SK-N-SH (cell line): ENCODE measurements around the gene PCGF1. TPM values are rescaled to one million over a fixed set of nuclear protein-coding genes. Genes with fewer than 3 reads are reported as not detected.

Experiments
- CTCF ChIA-PET: fragments of 300-600, 350-600 bp; formaldehyde crosslinking; extraction: SDS; loops from one replicate; lab custom pipeline; 2021; lab: Yijun Ruan, JAX
- POLR2A ChIA-PET: fragments of 350-600 bp; sonication (Branson Sonifier 250); formaldehyde crosslinking; extraction: SDS; loops from one replicate; lab custom pipeline; 2020; ENCODE audit warnings: antibody characterized with exemption, inconsistent platforms; lab: Yijun Ruan, JAX
- DNase-seq: peaks from one replicate; pipeline ENCODE4 v3.0.0; 2012
- H2AFZ ChIP-seq: fragments of 200-600 bp; sonication (generic); 2 replicates; pipeline ENCODE4 v1.8.1; 2016; ENCODE audit warnings: antibody characterized with exemption, mild to moderate bottlenecking, low read depth
- H3F3A ChIP-seq: fragments of 200-600 bp; sonication (generic); replicated peaks from 2 replicates; pipeline ENCODE3; 2016; ENCODE audit warnings: antibody characterized with exemption, mild to moderate bottlenecking; ENCODE audit not compliant: insufficient read depth
- H3K27ac ChIP-seq, 2 experiments: fragments of 200-500 bp in 1 of 2; fragments of 200-600 bp in 1 of 2; sonication (Bioruptor generic) in 1 of 2; sonication (generic), shearing (Covaris generic) in 1 of 2; 2 replicates each; pipeline versions ENCODE4 v1.5.1 to v1.6.1; 2014 to 2016; ENCODE audit warnings: low read depth in 2 of 2, inconsistent platforms in 1 of 2, low read length in 1 of 2, mild to moderate bottlenecking in 1 of 2, mixed read lengths in 1 of 2
- H3K27me3 ChIP-seq: fragments of 200-600 bp; sonication (generic), shearing (Covaris generic); 2 replicates; pipeline ENCODE4 v1.6.1; 2016; ENCODE audit warnings: mixed run types; ENCODE audit not compliant: insufficient read depth
- H3K36me3 ChIP-seq, 2 experiments: fragments of 200-500 bp in 1 of 2; fragments of 200-600 bp in 1 of 2; sonication (Bioruptor generic) in 1 of 2; sonication (generic) in 1 of 2; replicated peaks in 1 of 2; 2 replicates each; pipeline versions ENCODE3 to v1.5.1; 2014 to 2016; ENCODE audit warnings: low read length in 1 of 2, mild to moderate bottlenecking in 1 of 2; ENCODE audit not compliant: insufficient read depth in 2 of 2, control insufficient read depth in 1 of 2
- H3K4me1 ChIP-seq, 2 experiments: fragments of 200-500 bp in 1 of 2; fragments of 200-600 bp in 1 of 2; sonication (Bioruptor generic) in 1 of 2; sonication (generic), shearing (Covaris generic) in 1 of 2; 2 replicates each; pipeline versions ENCODE4 v1.5.1 to v1.6.1; 2014 to 2016; ENCODE audit warnings: low read depth in 1 of 2, low read length in 1 of 2, mixed run types in 1 of 2; ENCODE audit not compliant: insufficient read depth in 2 of 2, control insufficient read depth in 1 of 2
- H3K4me2 ChIP-seq: fragments of 200-600 bp; sonication (generic), shearing (Covaris generic); 2 replicates; pipeline ENCODE4 v1.6.1; 2017; ENCODE audit warnings: mixed run types
- H3K4me3 ChIP-seq, 2 experiments: fragments of 200-500 bp in 1 of 2; fragments of 200-600 bp in 1 of 2; sonication (Bioruptor generic) in 1 of 2; sonication (generic), shearing (Covaris generic) in 1 of 2; 2 replicates each; pipeline versions ENCODE4 v1.5.1 to v1.8.1; 2014 to 2016; ENCODE audit warnings: low read depth in 2 of 2, inconsistent platforms in 1 of 2, low read length in 1 of 2, mild to moderate bottlenecking in 1 of 2, mixed read lengths in 1 of 2, moderate library complexity in 1 of 2
- H3K79me2 ChIP-seq: fragments of 200-600 bp; sonication (generic); 2 replicates; pipeline ENCODE4 v1.8.1; 2017; ENCODE audit warnings: mild to moderate bottlenecking; ENCODE audit not compliant: insufficient read depth
- H3K9ac ChIP-seq: fragments of 200-600 bp; sonication (generic); 2 replicates; pipeline ENCODE4 v1.6.1; 2017; ENCODE audit warnings: mixed run types
- H3K9me2 ChIP-seq: fragments of 200-600 bp; sonication (generic); 2 replicates; pipeline ENCODE4 v1.6.1; 2017; ENCODE audit warnings: mixed run types
- H3K9me3 ChIP-seq: fragments of 200-600 bp; sonication (generic); 2 replicates; pipeline ENCODE4 v1.6.1; 2017; ENCODE audit warnings: mixed run types, mild to moderate bottlenecking, moderate library complexity
- H4K20me1 ChIP-seq: fragments of 200-600 bp; sonication (generic); 2 replicates; pipeline ENCODE4 v1.6.1; 2017; ENCODE audit warnings: mild to moderate bottlenecking, mixed run types; ENCODE audit not compliant: insufficient read depth
- CHD2 ChIP-seq: fragments of 150-350 bp; IDR thresholded peaks from 2 replicates; pipeline ENCODE4 v1.6.1; 2018; ENCODE audit warnings: low read length; ENCODE audit not compliant: partially characterized antibody
- ELF1 ChIP-seq: IDR thresholded peaks from 2 replicates; pipeline ENCODE4 v1.4.0; 2012
- FOSL2 ChIP-seq: IDR thresholded peaks from 2 replicates; pipeline ENCODE4 v1.4.0; 2012; ENCODE audit warnings: low read depth, mild to moderate bottlenecking, moderate library complexity, borderline replicate concordance
- FOXJ3 ChIP-seq: sonication (generic); formaldehyde crosslinking; IDR thresholded peaks from 2 replicates; pipeline ENCODE4 v1.5.1; 2020; ENCODE audit warnings: mild to moderate bottlenecking, missing genetic modification reagents
- FOXM1 ChIP-seq: IDR thresholded peaks from 2 replicates; pipeline ENCODE4 v1.4.0; 2012; ENCODE audit warnings: low read depth, mild to moderate bottlenecking
- GATA2 ChIP-seq: sonication (generic); formaldehyde crosslinking; IDR thresholded peaks from 2 replicates; pipeline ENCODE4 v1.5.0; 2020; ENCODE audit warnings: mild to moderate bottlenecking, missing genetic modification reagents
- MXI1 ChIP-seq: IDR thresholded peaks from 2 replicates; pipeline ENCODE4 v1.6.1; 2012; ENCODE audit warnings: mild to moderate bottlenecking, low read depth, low read length, improper control_type of control experiment
- POLR2AphosphoS5 ChIP-seq: IDR thresholded peaks from 2 replicates; pipeline ENCODE4 v1.6.1; 2012; ENCODE audit warnings: low read depth, low read length
- RAD21 ChIP-seq: IDR thresholded peaks from 2 replicates; pipeline ENCODE4 v1.6.1; 2012; ENCODE audit warnings: mild to moderate bottlenecking, low read length
- RCOR1 ChIP-seq: fragments of 150-350 bp; IDR thresholded peaks from 2 replicates; pipeline ENCODE4 v1.6.1; 2017; ENCODE audit warnings: antibody characterized with exemption, low read length
- RFX5 ChIP-seq: IDR thresholded peaks from 2 replicates; pipeline ENCODE4 v1.6.1; 2012; ENCODE audit warnings: mild to moderate bottlenecking, improper control_type of control experiment, low read length
- RXRA ChIP-seq: IDR thresholded peaks from 2 replicates; pipeline ENCODE4 v1.4.0; 2012; ENCODE audit warnings: low read depth, mild to moderate bottlenecking, borderline replicate concordance
- TCF12 ChIP-seq: IDR thresholded peaks from 2 replicates; pipeline ENCODE4 v1.4.0; 2012
- WGBS: methylation state at CpG from one replicate; pipeline ENCODE4 v1.1.6; 2017; ENCODE audit warnings: low lambda C conversion rate; 5-methylcytosine and 5-hydroxymethylcytosine counted together
- polyA plus RNA-seq, 3 experiments: library from polyadenylated mRNA; depleted of rRNA; stranded (reverse); fragments of >200 nt; gene quantifications; 2 replicates each; pipeline ENCODE4 v1.2.3, GENCODE V29; 2012
- TF ChIP-seq, protein P1 (sequence below): IDR thresholded peaks from 2 replicates; pipeline ENCODE4 v1.4.0; 2012; ENCODE audit warnings: low read depth
- TF ChIP-seq, protein P2 (sequence below): IDR thresholded peaks from 2 replicates; pipeline ENCODE4; 2012
- TF ChIP-seq, protein P3 (sequence below): IDR thresholded peaks from 2 replicates; pipeline ENCODE4 v1.4.0; 2012; ENCODE audit warnings: low read depth, borderline replicate concordance

PCGF1 gene
- polyA plus RNA-seq, 1 of the 3 experiments (the other 2 are of a cell fraction): 44.9 TPM

DNA sequence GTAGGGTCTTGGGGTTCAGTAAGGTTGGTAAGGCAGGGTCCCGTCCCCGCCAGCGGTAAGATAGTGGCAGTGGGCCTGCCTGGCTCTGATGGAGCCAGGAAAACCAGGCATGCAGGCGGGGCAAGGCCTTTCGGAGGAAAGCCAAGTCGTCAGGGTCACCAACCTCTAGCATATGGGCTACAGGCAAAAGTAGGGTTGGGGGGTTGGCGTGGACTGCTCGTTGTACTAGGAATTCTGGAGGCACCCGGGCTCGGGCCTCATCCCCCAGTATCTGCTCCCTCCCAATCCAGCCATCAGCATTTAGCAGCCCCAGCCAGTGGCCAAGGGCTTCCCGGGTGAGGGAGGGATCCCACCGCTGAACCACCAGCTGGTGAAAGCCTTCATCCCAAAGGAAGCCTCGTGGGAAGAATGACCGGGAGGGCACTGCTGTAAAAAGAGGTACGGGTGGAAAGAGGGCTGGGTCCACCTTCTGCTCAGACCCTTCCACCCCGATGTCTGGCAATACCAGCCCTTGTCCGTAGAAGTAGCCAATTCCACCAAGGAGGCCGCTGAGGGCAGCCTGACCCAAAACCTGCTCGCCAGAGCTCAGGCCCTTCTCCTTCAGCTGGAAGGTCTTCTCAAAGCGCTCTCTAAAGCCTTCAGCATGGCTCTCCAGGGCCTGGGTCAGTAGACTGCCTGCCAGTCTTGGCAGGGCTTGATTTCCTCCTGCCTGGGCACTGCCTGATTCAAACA lies 45.3 kb downstream of the PCGF1 start:
- Histone ChIP-seq H3K36me3 (peaks cover 0 to 28% of the 10 kb centered on the region in 2 experiments), H3K9me3 (no peaks in the 10 kb centered on the region), H3K27me3 (no peaks in the 10 kb centered on the region), H2AFZ (no peak overlapping the region), H3K4me1 (peaks cover 5 to 22% of the 10 kb centered on the region in 2 experiments; a peak in 1 of 4 replicates), H3F3A (peaks cover 10% of the 10 kb centered on the region), H3K9me2 (no peaks in the 10 kb centered on the region), H3K27ac (no peak overlapping the region; a peak in 1 of 4 replicates), H3K79me2 (peaks cover 47% of the 10 kb centered on the region), H3K9ac (no peak overlapping the region), H4K20me1 (no peaks in the 10 kb centered on the region), H3K4me2 (no peak overlapping the region), H3K4me3 (no peak overlapping the region)
- TF ChIP-seq POLR2AphosphoS5: no peak
- no peak for TF ChIP-seq FOSL2
- TF ChIP-seq CHD2: no peak
- TF ChIP-seq, protein P1, sequence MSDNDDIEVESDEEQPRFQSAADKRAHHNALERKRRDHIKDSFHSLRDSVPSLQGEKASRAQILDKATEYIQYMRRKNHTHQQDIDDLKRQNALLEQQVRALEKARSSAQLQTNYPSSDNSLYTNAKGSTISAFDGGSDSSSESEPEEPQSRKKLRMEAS: no peak
- no peak for TF ChIP-seq RAD21
- no peak for TF ChIP-seq RXRA
- no peak for TF ChIP-seq MXI1
- no peak for TF ChIP-seq TCF12
- no peak for TF ChIP-seq ELF1
- no peak for TF ChIP-seq RFX5
- TF ChIP-seq, protein P2, sequence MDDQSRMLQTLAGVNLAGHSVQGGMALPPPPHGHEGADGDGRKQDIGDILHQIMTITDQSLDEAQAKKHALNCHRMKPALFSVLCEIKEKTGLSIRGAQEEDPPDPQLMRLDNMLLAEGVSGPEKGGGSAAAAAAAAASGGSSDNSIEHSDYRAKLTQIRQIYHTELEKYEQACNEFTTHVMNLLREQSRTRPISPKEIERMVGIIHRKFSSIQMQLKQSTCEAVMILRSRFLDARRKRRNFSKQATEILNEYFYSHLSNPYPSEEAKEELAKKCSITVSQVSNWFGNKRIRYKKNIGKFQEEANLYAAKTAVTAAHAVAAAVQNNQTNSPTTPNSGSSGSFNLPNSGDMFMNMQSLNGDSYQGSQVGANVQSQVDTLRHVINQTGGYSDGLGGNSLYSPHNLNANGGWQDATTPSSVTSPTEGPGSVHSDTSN: no peak
- no peak for TF ChIP-seq GATA2
- TF ChIP-seq, protein P3, sequence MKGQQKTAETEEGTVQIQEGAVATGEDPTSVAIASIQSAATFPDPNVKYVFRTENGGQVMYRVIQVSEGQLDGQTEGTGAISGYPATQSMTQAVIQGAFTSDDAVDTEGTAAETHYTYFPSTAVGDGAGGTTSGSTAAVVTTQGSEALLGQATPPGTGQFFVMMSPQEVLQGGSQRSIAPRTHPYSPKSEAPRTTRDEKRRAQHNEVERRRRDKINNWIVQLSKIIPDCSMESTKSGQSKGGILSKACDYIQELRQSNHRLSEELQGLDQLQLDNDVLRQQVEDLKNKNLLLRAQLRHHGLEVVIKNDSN: no peak
- TF ChIP-seq RCOR1: no peak
- no peak for TF ChIP-seq FOXM1
- no peak for TF ChIP-seq FOXJ3 (CRISPR knock-in tag)
- no peak for DNase-seq
- POLR2A ChIA-PET: interaction anchor here (2.1 to 5.9 kb wide), 2 partner anchors 12 to 19 kb away, joined by 8 to 60 read pairs; partner anchors contain the start of gene MRPL53
- CTCF ChIA-PET: interaction anchor here (1.0 to 1.2 kb wide), 2 partner anchors 9 to 125 kb away, joined by 3 to 4 read pairs; no protein-coding TSS in a partner anchor
- 89% methylated on average over 7 of the region's 20 CpGs for WGBS
